ENCODE data around the gene POLG. TPM values are rescaled to one million over a fixed set of nuclear protein-coding genes. Genes with fewer than 3 reads are reported as not detected.

POLG gene
- total and polyA plus RNA-seq, 8 donors: 19.3 to 52.0 (median 25.8) TPM

Small RNA genes within 50 kb of the gene (microRNA-seq; reads per million reads assigned to microRNA genes)
- 0 reads per million in 2 donors for gene MIR6766
- 0 to 0.59 reads per million in 2 donors for gene MIR9-3

Other genes with a start within 250 kb of the POLG start
- 100 to 1,000 TPM; 104 to 151 (median 132) TPM for gene ABHD2, start 246.4 kb downstream of the POLG start, total RNA-seq
- 10 to 100 TPM in 1 of 2 donors, 1 to 10 TPM in 1; 7.9 to 16.2 TPM for gene ABHD2, start 246.4 kb downstream of the POLG start, polyA plus RNA-seq
- not detected for gene RLBP1, start 113.2 kb downstream of the POLG start, total RNA-seq
- under 1 TPM in 1 of 2 donors, not detected in 1; 0.19 TPM for gene RLBP1, start 113.2 kb downstream of the POLG start, polyA plus RNA-seq
- 1 to 10 TPM; 1.9 to 4.8 (median 3.5) TPM for gene FANCI, start 90.8 kb downstream of the POLG start, total RNA-seq
- gene FANCI, start 90.8 kb downstream of the POLG start, polyA plus RNA-seq: 1 to 10 TPM; 1.5 to 3.1 TPM
- gene RHCG, start 161.8 kb upstream of the POLG start, total RNA-seq: under 1 TPM; 0.12 to 0.92 (median 0.78) TPM
- under 1 TPM; 0.57 to 0.68 TPM for gene RHCG, start 161.8 kb upstream of the POLG start, polyA plus RNA-seq
- under 1 TPM in 4 of 6 donors, not detected in 2; 0.03 to 0.18 (median 0.14) TPM for gene TICRR, start 240.6 kb upstream of the POLG start, total RNA-seq
- gene TICRR, start 240.6 kb upstream of the POLG start, polyA plus RNA-seq: under 1 TPM in 1 of 2 donors, not detected in 1; 0.04 TPM